ENCODE results near the gene CPNE5. TPM values are rescaled to one million over a fixed set of nuclear protein-coding genes. Genes with fewer than 3 reads are reported as not detected.

The CPNE5 gene
- 0.05 and 0.26 TPM in 2 replicates for total RNA-seq (2014; rRNA removed; shearing (Covaris generic))

DNA sequence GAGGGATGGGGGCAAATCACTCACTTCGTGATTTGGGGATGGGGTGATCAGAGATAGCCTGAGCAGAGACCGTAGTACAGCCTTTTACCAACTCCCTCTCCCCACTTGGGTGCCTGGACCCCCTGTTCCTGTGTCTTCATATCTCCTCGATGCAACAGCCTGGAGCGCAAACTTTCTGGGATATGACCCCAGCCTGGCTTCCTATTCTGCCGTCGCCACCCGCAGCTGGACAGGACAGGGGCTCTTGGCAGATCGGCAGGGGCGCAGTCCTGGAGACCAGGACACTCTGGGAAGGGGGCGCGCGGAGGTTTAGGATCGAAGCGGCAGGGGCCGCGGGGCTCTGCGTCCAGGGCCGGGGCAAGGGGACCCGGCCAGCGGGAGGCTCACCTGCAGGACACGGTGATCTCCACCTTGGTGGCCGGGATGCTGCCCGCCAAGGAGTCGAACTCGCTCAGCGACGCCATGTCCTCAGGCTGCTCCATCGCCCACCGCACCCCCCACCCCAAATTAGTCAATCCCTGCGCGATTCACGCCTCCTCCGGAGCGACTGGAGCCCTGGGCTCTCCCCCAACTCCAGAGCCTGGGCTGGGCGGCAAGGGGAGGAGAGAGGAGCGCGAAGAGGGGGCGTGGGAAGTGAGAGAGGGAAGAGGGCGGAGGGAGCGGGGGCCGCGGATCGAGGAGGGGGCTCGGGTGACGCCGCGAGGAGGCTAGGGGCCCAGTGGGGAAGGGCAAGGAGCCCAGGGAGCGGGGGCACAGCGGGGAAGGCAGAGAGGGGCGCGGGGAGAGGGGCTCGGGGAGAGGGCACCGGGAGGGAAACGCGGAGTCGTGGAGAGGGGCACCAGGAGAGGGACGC lies at the start of gene CPNE5:
TSS of gene CPNE5 (minus strand) at position 549 of the 853 bp plus-strand sequence. CDS start at position 482, 67 bp downstream.

DNA sequence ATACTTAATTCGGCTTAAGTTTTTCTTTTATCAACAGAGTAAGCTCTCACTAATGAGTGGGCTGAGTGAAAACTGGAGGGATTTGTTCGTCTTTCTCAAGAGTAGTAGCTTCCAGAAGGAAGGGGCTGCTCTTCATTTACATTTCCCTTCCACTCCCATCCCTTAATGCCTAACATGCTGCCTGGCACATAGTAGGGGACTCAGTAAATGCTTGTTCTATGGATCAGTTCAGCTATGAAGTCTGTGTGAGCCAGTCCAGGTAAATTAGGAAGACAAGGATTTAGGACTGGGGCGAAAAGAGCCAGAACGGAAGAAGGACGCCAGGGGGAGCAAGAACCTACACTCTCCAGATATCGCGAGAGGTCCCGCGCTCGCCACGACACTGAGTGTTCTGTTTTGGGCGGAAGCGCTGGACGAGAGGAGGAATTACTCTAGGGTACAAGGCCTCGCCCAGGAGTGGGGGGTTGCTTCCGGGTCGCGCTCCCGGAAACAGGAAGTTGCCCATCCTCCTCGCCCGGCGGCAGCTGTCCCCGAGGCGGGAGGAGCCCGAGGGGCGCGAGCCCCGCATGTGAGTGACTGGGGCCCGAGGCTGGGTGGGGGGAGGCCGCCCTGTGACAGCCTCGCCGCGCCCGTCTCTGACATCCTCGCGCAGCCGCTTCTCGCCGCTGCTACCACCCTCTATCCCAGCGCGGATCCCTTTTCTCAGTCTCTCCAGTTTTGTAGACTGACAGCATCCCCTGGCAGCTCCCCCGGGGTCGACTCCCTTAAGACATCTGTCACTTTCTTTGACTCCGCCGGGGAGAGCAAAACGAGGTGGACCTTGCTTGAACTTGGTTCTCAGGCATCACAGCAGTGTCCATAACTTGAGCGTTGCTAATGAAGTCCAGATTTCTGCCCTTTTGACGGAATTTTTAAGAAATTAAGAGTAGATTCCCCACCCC lies 46.5 kb upstream of the CPNE5 start, which contains the start of gene C6orf89:
TSS of gene C6orf89 (plus strand) at position 492 of the 941 bp plus-strand sequence. CDS start 13,493 bp downstream, outside the sequence.

DNA sequence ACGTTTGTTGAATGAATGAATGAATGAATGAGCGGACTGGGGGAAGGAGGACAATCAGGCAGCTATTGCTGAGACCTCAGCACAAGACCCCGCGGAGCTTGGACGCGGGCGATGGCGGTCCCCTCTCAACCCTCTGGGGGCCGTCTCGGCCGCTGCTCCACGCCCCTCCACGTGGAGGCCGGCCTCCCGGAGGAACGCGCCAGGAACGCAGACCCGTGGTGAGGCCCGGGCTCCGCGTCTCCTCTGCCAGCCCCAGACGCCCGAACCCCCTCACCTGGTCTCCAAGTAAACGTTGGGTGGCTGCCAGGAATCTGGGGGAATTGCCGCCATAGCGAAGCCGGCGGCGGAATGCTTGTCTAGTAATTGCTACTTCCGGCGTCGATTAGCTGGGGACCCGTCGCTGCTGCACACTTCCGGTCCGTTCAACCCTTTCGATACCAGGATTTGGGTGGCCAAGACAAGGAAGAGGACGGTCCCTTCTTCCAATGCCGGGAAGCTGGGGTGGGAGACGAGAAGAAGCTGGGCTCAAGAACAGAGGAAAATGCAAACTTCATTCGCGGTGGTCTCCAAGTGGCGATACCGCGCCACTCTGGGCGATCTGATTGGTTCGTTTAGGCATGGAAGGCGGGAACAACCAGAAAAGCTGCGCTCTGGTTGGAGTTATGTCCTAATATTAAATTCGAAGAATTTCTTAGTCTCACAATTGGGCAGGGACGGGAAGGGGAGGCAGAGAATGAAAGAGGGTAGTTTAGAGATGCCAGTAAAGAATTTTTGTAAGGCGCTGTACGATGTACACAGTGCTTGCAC lies 35.4 kb upstream of the CPNE5 start, which contains the start of gene PPIL1:
TSS of gene PPIL1 (minus strand) at position 361 of the 807 bp plus-strand sequence. CDS start at position 330, 31 bp downstream.

DNA sequence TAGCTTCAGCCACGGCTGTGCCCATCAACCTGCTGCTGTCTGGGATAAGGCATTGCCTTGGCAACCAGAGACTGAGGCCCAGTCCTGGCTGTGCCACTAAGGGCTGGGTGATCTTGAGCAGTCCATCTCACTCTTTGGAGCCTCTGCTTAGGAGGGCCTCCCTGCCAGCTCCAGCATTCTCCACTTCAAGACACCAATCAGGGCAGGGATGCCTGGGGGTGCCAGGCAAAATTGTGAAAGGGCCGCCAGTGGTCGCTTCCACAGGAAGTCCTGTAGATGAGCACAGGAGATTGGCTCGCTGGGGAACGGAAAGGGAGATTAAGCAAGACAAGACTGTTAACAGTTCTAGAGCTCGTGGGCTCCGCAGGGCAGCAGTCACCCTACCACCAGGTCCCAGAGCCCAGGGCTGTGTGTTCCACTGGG lies 141.8 kb downstream of the CPNE5 start, which contains the start of gene RAB44:
TSS of gene RAB44 (plus strand) at position 346 of the 423 bp plus-strand sequence. CDS start 6,410 bp downstream, outside the sequence.

Other genes starting within 250 kb of the CPNE5 start
- gene SRSF3, start 245.1 kb downstream of the CPNE5 start, total RNA-seq (2014; rRNA removed; shearing (Covaris generic)) = 331 and 464 TPM in 2 replicates
- 85.1 and 95.9 TPM in 2 replicates for gene CDKN1A, start 160.7 kb downstream of the CPNE5 start, total RNA-seq (2014; rRNA removed; shearing (Covaris generic))
- gene RAB44, start 141.6 kb downstream of the CPNE5 start, total RNA-seq (2014; rRNA removed; shearing (Covaris generic)) = 0.11 TPM in 1 of 2 replicates, not detected in the other
- 20.5 and 21.0 TPM in 2 replicates for gene PPIL1, start 35.4 kb upstream of the CPNE5 start, total RNA-seq (2014; rRNA removed; shearing (Covaris generic))
- gene C6orf89, start 46.5 kb upstream of the CPNE5 start, total RNA-seq (2014; rRNA removed; shearing (Covaris generic)) = 16.7 and 17.6 TPM in 2 replicates
- gene PI16, start 115.3 kb upstream of the CPNE5 start, total RNA-seq (2014; rRNA removed; shearing (Covaris generic)) = not detected in 2 replicates
- 84.8 and 96.6 TPM in 2 replicates for gene MTCH1, start 146.8 kb upstream of the CPNE5 start, total RNA-seq (2014; rRNA removed; shearing (Covaris generic))
- not detected in 2 replicates for gene FGD2, start 166.2 kb upstream of the CPNE5 start, total RNA-seq (2014; rRNA removed; shearing (Covaris generic))